Karpas-422 (cell line): ENCODE measurements around the gene BCL11B. TPM values are rescaled to one million over a fixed set of nuclear protein-coding genes. Genes with fewer than 3 reads are reported as not detected.

Experiments used
- DNase-seq: peaks from one replicate; pipeline ENCODE4 v3.0.0-alpha.2; 2015
- H2AFZ ChIP-seq: fragments of 200-600 bp; sonication (generic); 2 replicates; pipeline ENCODE4 v1.6.1; 2014; ENCODE audit warnings: antibody characterized with exemption, low read length, mixed read lengths
- H3K27ac ChIP-seq: fragments of 200-600 bp; sonication (generic); 2 replicates; pipeline ENCODE4 v1.5.1; 2014; ENCODE audit warnings: mild to moderate bottlenecking, low read length, moderate library complexity
- H3K27me3 ChIP-seq: fragments of 200-600 bp; sonication (generic); 2 replicates; pipeline ENCODE4 v1.6.1; 2014; ENCODE audit warnings: low read length, mixed read lengths
- H3K36me3 ChIP-seq: fragments of 200-600 bp; sonication (generic); 2 replicates; pipeline ENCODE4 v1.6.1; 2014; ENCODE audit warnings: low read length, mixed read lengths; ENCODE audit not compliant: insufficient read depth
- H3K4me1 ChIP-seq: fragments of 200-600 bp; sonication (generic); 2 replicates; pipeline ENCODE4 v1.6.1; 2014; ENCODE audit warnings: mild to moderate bottlenecking, low read length, mixed read lengths
- H3K4me2 ChIP-seq: fragments of 200-600 bp; sonication (generic); 2 replicates; pipeline ENCODE4 v1.6.1; 2014; ENCODE audit warnings: low read length, low read depth, mild to moderate bottlenecking; ENCODE audit not compliant: poor library complexity, severe bottlenecking
- H3K4me3 ChIP-seq: fragments of 200-600 bp; sonication (generic); 2 replicates; pipeline ENCODE4 v1.5.1; 2014; ENCODE audit warnings: mild to moderate bottlenecking, antibody characterized with exemption, low read length, mixed read lengths
- H3K79me2 ChIP-seq: fragments of 200-600 bp; sonication (generic); 2 replicates; pipeline ENCODE4 v1.6.1; 2014; ENCODE audit warnings: mild to moderate bottlenecking, low read length, mixed read lengths
- H3K9ac ChIP-seq: fragments of 200-600 bp; sonication (generic); 2 replicates; pipeline ENCODE4 v1.6.0; 2014; ENCODE audit warnings: low read length
- H3K9me2 ChIP-seq: fragments of 200-600 bp; sonication (generic), shearing (Covaris generic); replicated peaks from 2 replicates; pipeline ENCODE4 v1.6.0; 2014; ENCODE audit warnings: mild to moderate bottlenecking, low read length, moderate library complexity; ENCODE audit not compliant: insufficient read depth
- H3K9me3 ChIP-seq: fragments of 300-700, 200-600 bp; sonication (generic); 2 replicates; pipeline ENCODE4 v1.6.1; 2014; ENCODE audit warnings: low read length, mixed read lengths
- H4K20me1 ChIP-seq: fragments of 200-600 bp; sonication (generic); 2 replicates; pipeline ENCODE4 v1.6.1; 2014; ENCODE audit warnings: mild to moderate bottlenecking, antibody characterized with exemption, low read length, low read depth; ENCODE audit not compliant: insufficient read depth
- total RNA-seq: library from RNA; depleted of rRNA; stranded (reverse); fragments of >200 nt; shearing (Covaris generic); gene quantifications from 2 replicates; pipeline ENCODE4 v1.2.3, GENCODE V29; 2014; ENCODE audit warnings: low replicate concordance

Gene BCL11B
- total RNA-seq, 1 experiment from 2014 or later, result not detected

GRCh38 chr14:99137001-99137700, 134.8 kb downstream of the BCL11B start:
- H3K4me2 ChIP-seq, result no peak overlapping the region
- H3K4me1 ChIP-seq, result no peaks in the 10 kb centered on the region
- H2AFZ ChIP-seq, result no peak overlapping the region
- no peaks in the 10 kb centered on the region for H3K9me3 ChIP-seq
- H3K9ac ChIP-seq, result no peak overlapping the region
- H3K36me3 ChIP-seq, result no peaks in the 10 kb centered on the region
- no peaks in the 10 kb centered on the region for H4K20me1 ChIP-seq
- H3K79me2 ChIP-seq, result no peaks in the 10 kb centered on the region
- no peak overlapping the region for H3K4me3 ChIP-seq
- no peaks in the 10 kb centered on the region for H3K9me2 ChIP-seq
- H3K27ac ChIP-seq, result no peak overlapping the region
- H3K27me3 ChIP-seq, result no peaks in the 10 kb centered on the region
- DNase-seq, result no peak

- no peak overlapping the region for H3K4me2 ChIP-seq
- no peak overlapping the region for H2AFZ ChIP-seq
- no peaks in the 10 kb centered on the region for H3K9me3 ChIP-seq
- H3K9me2 ChIP-seq, result no peaks in the 10 kb centered on the region
- no peaks in the 10 kb centered on the region for H3K36me3 ChIP-seq
- H3K27ac ChIP-seq, result no peak overlapping the region
- H4K20me1 ChIP-seq, result no peaks in the 10 kb centered on the region
- H3K4me3 ChIP-seq, result no peak overlapping the region
- DNase-seq, result no peak
- H3K27me3 ChIP-seq, result no peaks in the 10 kb centered on the region
- no peaks in the 10 kb centered on the region for H3K79me2 ChIP-seq
- no peak overlapping the region for H3K9ac ChIP-seq
- H3K4me1 ChIP-seq, result no peaks in the 10 kb centered on the region
Measured at GRCh38 chr14:99136401-99136800, 135.6 kb downstream of the BCL11B start.

GRCh38 chr14:99136047-99136400, 136.0 kb downstream of the BCL11B start:
- H4K20me1 ChIP-seq, result no peaks in the 10 kb centered on the region
- no peak overlapping the region for H2AFZ ChIP-seq
- H3K9me2 ChIP-seq, result no peaks in the 10 kb centered on the region
- H3K4me3 ChIP-seq, result no peak overlapping the region
- no peaks in the 10 kb centered on the region for H3K79me2 ChIP-seq
- H3K36me3 ChIP-seq, result no peaks in the 10 kb centered on the region
- no peak overlapping the region for H3K4me2 ChIP-seq
- DNase-seq, result no peak
- H3K9ac ChIP-seq, result no peak overlapping the region
- no peaks in the 10 kb centered on the region for H3K4me1 ChIP-seq
- H3K27me3 ChIP-seq, result no peaks in the 10 kb centered on the region
- no peak overlapping the region for H3K27ac ChIP-seq
- H3K9me3 ChIP-seq, result no peaks in the 10 kb centered on the region

- Histone ChIP-seq H3K9me3 (no peaks in the 10 kb centered on the region), H3K4me2 (no peak overlapping the region), H2AFZ (no peak overlapping the region), H4K20me1 (no peaks in the 10 kb centered on the region), H3K9me2 (no peaks in the 10 kb centered on the region), H3K36me3 (no peaks in the 10 kb centered on the region), H3K9ac (no peak overlapping the region), H3K27me3 (no peaks in the 10 kb centered on the region), H3K27ac (no peak overlapping the region), H3K4me3 (no peak overlapping the region), H3K79me2 (no peaks in the 10 kb centered on the region), H3K4me1 (no peaks in the 10 kb centered on the region)
- DNase-seq, result no peak
Measured at GRCh38 chr14:99134516-99135046, 137.4 kb downstream of the BCL11B start.

- Histone ChIP-seq H4K20me1 (no peaks in the 10 kb centered on the region), H3K9ac (no peak overlapping the region), H2AFZ (no peak overlapping the region), H3K36me3 (no peaks in the 10 kb centered on the region), H3K4me3 (no peak overlapping the region), H3K4me1 (no peaks in the 10 kb centered on the region), H3K4me2 (no peak overlapping the region), H3K27me3 (no peaks in the 10 kb centered on the region), H3K27ac (no peak overlapping the region), H3K79me2 (no peaks in the 10 kb centered on the region), H3K9me2 (no peaks in the 10 kb centered on the region), H3K9me3 (no peaks in the 10 kb centered on the region)
- no peak for DNase-seq
Measured at GRCh38 chr14:99133636-99134515, 138.1 kb downstream of the BCL11B start.

GRCh38 chr14:99132821-99133635, 139.0 kb downstream of the BCL11B start:
- H3K9ac ChIP-seq, result no peak overlapping the region
- H3K27me3 ChIP-seq, result no peaks in the 10 kb centered on the region
- H3K4me2 ChIP-seq, result no peak overlapping the region
- H3K79me2 ChIP-seq, result no peaks in the 10 kb centered on the region
- no peak overlapping the region for H2AFZ ChIP-seq
- H3K4me3 ChIP-seq, result no peak overlapping the region
- H3K9me3 ChIP-seq, result no peaks in the 10 kb centered on the region
- H3K36me3 ChIP-seq, result no peaks in the 10 kb centered on the region
- H3K4me1 ChIP-seq, result no peaks in the 10 kb centered on the region
- no peak for DNase-seq
- no peak overlapping the region for H3K27ac ChIP-seq
- no peaks in the 10 kb centered on the region for H3K9me2 ChIP-seq
- H4K20me1 ChIP-seq, result no peaks in the 10 kb centered on the region

- no peak overlapping the region for H3K4me3 ChIP-seq
- no peaks in the 10 kb centered on the region for H3K4me1 ChIP-seq
- H2AFZ ChIP-seq, result no peak overlapping the region
- H3K9me2 ChIP-seq, result no peaks in the 10 kb centered on the region
- H4K20me1 ChIP-seq, result no peaks in the 10 kb centered on the region
- H3K27me3 ChIP-seq, result no peaks in the 10 kb centered on the region
- H3K4me2 ChIP-seq, result no peak overlapping the region
- no peaks in the 10 kb centered on the region for H3K9me3 ChIP-seq
- H3K79me2 ChIP-seq, result no peaks in the 10 kb centered on the region
- H3K27ac ChIP-seq, result no peak overlapping the region
- no peak overlapping the region for H3K9ac ChIP-seq
- H3K36me3 ChIP-seq, result no peaks in the 10 kb centered on the region
- no peak for DNase-seq
Measured at GRCh38 chr14:99131632-99132271, 140.2 kb downstream of the BCL11B start.
